Breast epithelium (tissue), 3 donors: ENCODE results near the gene SLC25A42.

ENCODE experiments used
- CTCF ChIP-seq, 3 donors: fragments of 450-650 bp; IDR thresholded peaks; one replicate each; pipeline ENCODE4 v1.5.1; 2016 to 2017; ENCODE audit warnings: antibody characterized with exemption in 3 of 3, mild to moderate bottlenecking in 3 of 3, moderate library complexity in 3 of 3
- POLR2A ChIP-seq: fragments of 450-650 bp; IDR thresholded peaks from one replicate; pipeline ENCODE4 v1.6.1; 2016; ENCODE audit warnings: antibody characterized with exemption, mild to moderate bottlenecking, moderate library complexity

- TF ChIP-seq POLR2A: no peak
- no peak for TF ChIP-seq CTCF (IDR thresholded peaks at IDR 0.05)
These were observed at the start of gene SLC25A42 for GRCh38 chr19:19063183-19064097.
